HG03460 (cell line): ENCODE data around the gene HPS1.

Experiments used
- ATAC-seq: cut with Tn5 transposase; IDR thresholded peaks from one replicate; pipeline ENCODE4 v1.9.1; 2021; ENCODE audit not compliant: unreplicated experiment

Gene HPS1

GRCh38 chr10:98446661-98447221 is at the start of gene HPS1:
Gene HPS1 (minus strand): TSS chr10:98446935. CDS start chr10:98443240, 3,695 bp downstream.
- ATAC-seq = peak; percentile 81

GRCh38 chr10:98492763-98493162 is 46.0 kb upstream of the HPS1 start:
- no peak for ATAC-seq

GRCh38 chr10:98489561-98490481 is 43.1 kb upstream of the HPS1 start:
- ATAC-seq = no peak

- ATAC-seq = no peak
Observed at GRCh38 chr10:98488669-98489430, 42.1 kb upstream of the HPS1 start.

- no peak for ATAC-seq
Observed at GRCh38 chr10:98487649-98488048, 40.9 kb upstream of the HPS1 start.

GRCh38 chr10:98486421-98486820 is 39.7 kb upstream of the HPS1 start:
- ATAC-seq = no peak

GRCh38 chr10:98485959-98486358 is 39.2 kb upstream of the HPS1 start:
- ATAC-seq = no peak

- no peak for ATAC-seq
Observed at GRCh38 chr10:98483658-98484057, 36.9 kb upstream of the HPS1 start.

GRCh38 chr10:98482096-98482495 is 35.4 kb upstream of the HPS1 start:
- ATAC-seq = no peak

- ATAC-seq = no peak
Observed at GRCh38 chr10:98481404-98481945, 34.7 kb upstream of the HPS1 start.

- ATAC-seq = no peak
Observed at GRCh38 chr10:98478430-98479222, 31.9 kb upstream of the HPS1 start.

GRCh38 chr10:98477861-98478260 is 31.1 kb upstream of the HPS1 start:
- no peak for ATAC-seq

GRCh38 chr10:98474628-98475027 is 27.9 kb upstream of the HPS1 start:
- ATAC-seq = no peak

GRCh38 chr10:98472196-98472595 is 25.5 kb upstream of the HPS1 start:
- ATAC-seq = no peak

GRCh38 chr10:98470850-98471249 is 24.1 kb upstream of the HPS1 start:
- no peak for ATAC-seq

- ATAC-seq = no peak
Observed at GRCh38 chr10:98469001-98469931, 22.5 kb upstream of the HPS1 start.

- ATAC-seq = peak; percentile 96
Observed at GRCh38 chr10:98467506-98468318, 21.0 kb upstream of the HPS1 start.

- no peak for ATAC-seq
Observed at GRCh38 chr10:98466861-98467505, 20.2 kb upstream of the HPS1 start.
